Hematopoietic multipotent progenitor cell treated with erythropoietin and hydrocortisone succinate and interleukin-3 and kit ligand, for 15 days (in vitro differentiated cells): ENCODE measurements around the gene MBIP.
"Not testable (repeated sequence)": the region's sequence is repeated elsewhere in the genome, so short reads cannot be mapped to it uniquely, and the experiment has no call there.

Source experiments
- DNase-seq: peaks from one replicate; pipeline ENCODE4 v3.0.0-alpha.2; 2015; ENCODE audit warnings: low spot score

The MBIP gene, protein sequence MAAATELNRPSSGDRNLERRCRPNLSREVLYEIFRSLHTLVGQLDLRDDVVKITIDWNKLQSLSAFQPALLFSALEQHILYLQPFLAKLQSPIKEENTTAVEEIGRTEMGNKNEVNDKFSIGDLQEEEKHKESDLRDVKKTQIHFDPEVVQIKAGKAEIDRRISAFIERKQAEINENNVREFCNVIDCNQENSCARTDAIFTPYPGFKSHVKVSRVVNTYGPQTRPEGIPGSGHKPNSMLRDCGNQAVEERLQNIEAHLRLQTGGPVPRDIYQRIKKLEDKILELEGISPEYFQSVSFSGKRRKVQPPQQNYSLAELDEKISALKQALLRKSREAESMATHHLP

DNA sequence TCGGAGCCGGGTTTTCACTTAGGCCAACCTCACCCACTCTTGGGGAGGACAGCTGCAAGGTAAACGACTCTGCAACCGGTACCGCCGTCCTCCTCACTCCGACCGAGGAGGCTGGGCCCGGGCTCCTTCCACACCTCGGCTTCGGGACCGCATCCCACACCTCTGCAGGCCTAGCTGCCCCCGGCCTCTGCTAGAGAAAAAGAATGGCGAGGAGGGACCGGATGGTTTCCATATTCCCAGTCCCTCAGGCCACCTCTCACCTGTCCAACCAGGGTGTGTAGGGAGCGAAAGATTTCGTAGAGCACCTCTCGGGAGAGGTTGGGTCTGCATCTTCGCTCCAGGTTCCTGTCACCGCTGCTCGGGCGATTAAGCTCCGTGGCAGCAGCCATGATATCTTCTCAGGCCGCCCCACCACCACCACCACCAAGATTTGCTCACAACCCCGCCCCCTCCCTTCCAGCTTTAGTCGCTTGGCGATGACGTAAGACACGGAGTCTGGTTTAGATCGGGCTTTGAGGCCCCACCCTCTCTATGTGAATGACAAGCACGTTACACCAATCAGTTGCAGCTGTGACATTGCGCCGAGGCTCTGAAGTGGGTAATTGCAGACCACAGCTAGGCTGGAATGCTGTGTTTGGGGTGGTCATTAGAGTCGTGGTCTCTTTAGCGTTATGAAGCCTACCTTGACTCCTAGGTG, at the start of gene MBIP:
TSS of gene MBIP (minus strand) at position 438 of the 697 bp plus-strand sequence. CDS start at position 389, 49 bp downstream.
- DNase-seq: peak; percentile 96

DNA sequence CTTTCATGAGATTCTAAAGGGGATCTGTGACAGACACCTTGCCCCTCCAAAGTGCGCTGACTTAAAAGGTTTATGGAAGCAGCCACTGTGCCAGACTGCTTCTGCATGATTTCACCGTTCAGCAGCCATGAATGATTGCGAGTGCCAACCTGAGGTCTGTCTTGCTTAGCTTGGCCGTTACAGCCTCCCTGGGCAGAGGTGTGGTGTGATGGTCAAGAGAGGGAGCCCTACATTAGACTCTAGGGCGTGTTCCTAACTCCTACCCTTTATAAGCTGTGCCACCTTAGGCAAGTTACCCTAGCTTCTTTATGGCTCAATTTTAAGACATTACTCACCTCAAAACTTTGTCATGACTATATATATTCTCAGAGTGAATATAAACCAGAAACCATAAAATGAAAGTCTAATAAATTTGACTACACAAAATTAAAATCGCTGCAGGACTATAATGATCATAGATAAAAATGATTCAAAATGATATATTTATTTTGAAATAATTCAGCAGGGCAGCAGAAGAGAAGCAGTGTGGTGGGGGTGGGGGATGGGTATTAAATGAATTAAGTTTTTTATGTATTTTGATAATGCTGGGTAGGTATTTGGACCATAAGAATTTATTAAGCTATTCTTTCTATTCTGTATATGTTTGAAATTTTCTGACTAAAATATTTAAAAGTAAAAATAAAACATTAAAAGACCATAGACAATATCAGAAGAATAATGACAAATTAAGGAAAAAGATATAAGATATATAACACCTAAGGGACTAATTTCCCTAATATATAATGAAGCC, 47.7 kb upstream of the MBIP start:
- no peak for DNase-seq

DNA sequence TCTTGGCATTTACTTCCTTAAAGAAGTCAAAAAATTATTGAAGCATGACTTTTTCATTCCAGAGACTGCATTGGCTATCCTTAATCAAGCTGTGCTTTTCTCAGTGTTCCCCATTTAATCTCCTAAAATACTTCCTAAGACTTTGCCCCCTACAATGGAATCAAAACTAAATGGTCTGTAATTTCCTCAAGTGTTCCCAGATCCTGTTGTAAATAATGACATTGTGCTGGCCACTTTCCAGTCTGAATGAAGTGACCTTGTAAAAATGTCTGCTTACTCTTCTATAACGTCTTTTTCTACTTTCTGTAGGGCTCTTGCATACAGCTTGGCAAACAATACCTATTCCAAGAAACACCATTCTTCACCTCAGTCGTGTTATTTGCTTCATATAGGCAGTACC, 45.3 kb upstream of the MBIP start:
- DNase-seq: no peak

DNA sequence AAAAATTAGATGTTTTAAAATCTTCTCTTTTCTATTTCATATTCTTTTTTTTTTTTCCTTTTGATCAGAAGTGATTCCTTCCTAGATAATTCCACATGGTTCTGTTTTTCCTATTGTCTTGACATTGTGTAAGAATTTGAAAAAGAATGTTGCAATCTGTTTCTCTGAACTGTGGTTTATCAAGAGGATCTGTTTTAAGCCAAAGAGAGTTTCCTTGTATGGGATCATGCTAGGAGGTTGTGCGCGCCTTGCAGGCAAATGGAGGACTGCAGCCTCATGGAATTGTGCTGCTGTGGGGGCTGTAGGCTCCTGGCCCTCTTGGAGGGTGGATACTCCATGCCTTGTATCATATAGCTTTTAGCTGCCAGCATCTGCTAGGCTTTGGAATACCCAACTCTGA, 43.3 kb upstream of the MBIP start:
- no peak for DNase-seq

DNA sequence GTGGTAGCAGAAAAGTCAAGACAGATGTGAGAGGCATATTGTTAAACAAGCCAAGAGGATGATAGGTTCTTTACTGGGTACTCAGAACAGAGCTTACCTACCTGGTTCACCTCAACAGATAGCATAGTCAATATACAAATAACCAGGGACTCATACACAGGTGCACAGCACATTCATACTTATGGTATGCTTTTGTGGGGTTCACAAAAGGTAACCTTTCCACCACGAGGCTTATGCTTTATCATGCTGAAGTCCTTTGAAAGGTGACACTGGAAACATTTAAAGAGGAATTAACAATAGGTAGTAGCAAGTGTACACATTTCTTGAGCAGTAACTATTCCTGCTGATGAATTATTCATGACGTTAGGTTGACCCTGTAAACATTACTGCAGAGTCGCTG, 42.2 kb upstream of the MBIP start:
- no peak for DNase-seq

DNA sequence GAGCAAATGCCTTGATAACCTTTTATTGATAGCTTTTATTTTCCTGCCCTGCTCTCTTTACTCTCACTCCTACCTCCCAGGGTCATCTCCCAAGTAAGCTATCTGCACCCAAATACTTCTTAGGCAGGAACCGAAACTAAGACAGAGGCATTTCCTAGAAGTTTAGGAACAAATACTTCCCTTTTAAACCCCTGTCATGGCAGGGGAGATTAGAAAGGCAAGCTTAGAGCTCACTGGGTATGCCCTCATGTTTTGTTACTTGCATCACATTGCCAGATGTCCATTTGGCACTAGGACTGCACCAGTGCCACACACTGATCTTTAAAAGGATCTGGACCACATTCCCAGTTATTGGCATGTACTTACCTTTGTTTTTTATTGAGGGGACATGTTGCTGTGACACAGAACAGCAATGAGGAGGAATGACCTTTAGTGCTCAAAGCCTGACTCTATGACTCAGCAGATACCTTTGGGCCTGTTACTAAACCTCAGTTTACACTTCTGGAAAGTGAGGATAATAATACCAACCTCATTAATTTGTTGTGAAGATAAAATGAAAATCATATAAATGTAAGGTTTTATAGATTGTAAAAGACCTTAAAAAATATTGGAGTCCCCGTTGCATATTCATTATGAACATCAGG, 40.9 kb upstream of the MBIP start:
- no peak for DNase-seq

DNA sequence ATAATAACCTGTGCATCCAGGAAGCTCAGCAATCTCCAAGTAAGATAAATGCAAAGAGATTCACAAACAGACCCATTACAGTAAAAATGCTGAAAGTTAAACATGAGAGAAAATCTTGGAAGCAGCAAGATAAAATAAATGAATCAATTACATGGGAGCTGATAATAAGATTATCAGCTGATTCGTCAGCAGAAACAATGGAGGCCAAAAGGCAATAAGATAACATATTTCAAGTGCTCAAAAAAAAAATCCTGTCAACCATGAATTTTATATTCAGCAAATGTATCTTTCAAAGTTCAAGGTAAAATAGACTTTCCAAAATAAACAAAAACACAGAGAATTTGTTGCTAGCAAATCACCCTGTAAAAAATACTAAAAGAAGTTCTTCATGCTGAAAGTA, 36.4 kb upstream of the MBIP start:
- no peak for DNase-seq

DNA sequence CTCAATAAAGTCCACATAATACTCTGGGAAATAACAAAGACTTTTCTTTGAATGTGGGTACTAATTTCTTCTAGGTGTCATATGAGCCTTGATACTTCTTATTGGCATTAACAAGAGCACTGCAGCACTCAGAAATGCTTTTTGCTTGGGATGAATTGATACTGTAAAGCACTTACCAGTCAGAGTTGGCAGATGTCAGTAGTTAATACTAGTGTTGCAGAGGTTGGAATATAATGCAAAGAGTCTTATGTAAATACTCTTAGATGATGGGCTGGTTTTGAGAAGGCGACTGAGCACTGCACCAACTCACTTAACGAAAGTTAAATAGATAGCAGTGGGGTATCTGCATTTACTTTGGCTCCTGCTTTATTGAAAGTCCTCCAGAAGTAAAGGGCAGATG, 25.6 kb upstream of the MBIP start:
- no peak for DNase-seq

DNA sequence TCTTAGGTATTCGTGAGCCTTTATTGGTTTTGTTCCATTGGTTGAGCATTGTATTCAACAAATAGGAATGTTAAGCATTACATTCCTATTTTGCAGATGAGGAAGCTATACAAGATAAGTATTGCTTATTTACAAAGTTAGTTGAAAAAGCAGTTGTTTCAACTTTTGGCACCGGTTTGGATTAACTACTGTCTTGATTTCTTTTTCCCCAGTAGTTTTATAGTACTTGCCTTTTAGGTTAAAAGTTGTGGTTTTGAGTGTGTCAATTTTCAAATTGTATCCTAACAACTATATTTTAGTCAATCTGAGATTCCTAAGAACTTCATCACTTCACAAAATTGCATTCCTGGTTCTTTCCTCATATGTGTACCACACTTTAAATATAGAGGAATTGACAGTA, 23.8 kb upstream of the MBIP start:
- DNase-seq: no peak

DNA sequence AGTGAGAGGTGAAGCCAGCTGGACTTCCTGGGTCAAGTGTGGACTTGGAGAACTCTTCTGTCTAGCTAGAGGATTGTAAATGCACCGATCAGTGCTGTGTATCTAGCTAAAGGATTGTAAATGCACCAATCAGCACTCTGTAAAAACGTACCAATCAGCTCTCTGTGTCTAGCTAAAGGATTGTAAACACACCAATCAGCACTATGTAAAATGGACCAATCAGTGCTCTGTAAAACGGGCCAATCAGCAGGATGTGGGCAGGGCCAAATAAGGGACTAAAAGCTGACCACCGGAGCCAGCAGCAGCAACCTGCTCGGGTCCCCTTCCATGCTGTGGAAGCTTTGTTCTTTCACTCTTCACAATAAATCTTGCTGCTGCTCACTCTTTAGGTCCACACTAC, 21.4 kb upstream of the MBIP start:
- DNase-seq: not testable (repeated sequence)

DNA sequence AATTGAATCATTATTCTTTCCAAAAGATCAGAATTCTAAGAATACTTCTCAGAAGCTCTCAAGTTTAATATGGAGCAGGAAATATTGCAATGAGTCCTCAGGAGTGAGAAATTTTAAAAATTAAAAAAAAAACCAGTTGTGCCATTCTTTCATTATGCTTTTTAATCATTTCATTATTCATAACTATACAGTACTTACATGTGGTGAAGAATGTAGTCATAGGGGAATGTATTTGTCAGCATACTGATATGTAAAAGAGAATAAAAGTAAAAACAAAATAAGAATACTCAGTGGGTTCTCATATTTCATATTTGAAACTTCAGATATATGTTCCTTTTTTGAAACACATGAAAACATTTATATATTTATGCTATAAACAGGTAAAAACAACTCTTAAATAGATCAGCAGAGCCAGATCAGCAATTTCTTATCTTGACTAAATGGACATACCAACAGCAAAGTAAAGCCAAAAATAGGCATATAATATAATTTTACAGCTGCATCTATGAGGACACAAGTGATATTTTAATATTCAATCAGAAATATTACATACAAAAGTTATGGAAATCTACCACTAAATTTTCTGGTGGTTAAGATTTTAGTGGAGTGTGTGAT, 19.9 kb upstream of the MBIP start:
- no peak for DNase-seq

DNA sequence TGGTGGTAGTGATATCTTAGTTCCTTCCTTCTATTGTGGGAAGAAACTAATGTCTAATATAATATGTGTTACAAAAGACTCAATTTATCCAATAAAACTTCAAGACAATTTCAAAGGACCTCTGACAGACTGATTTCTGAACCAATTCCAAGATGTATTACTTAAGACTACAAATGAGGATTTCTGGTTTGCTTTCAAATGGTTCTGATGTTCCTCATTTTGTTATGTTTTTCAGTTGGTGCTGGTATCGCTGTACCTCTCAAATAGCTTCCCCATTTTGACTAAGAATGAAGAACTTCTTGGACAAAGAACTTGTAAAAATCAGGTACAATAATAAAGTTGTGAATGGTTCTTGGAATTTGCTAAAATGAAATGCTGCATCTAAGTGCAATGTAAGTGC, 19.4 kb upstream of the MBIP start:
- no peak for DNase-seq

DNA sequence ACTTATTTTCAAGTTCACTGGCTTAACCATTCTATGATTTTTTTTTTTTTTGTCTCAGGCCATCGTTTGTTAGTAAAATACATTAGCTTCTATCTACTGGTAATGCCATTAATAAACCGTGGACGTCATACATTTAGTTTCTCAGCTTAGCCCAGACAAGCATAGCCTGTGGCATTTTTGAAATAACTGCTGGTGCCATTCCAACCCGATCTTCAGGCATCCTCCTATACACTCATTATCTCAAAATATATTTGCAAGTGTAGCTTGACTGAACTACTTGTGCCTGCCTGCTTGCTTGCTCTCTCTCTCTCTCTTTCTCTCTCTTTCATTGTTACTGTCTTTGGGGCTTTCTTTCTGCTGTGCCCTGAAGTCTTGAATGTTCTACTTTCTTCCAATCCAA, 12.7 kb upstream of the MBIP start:
- no peak for DNase-seq

DNA sequence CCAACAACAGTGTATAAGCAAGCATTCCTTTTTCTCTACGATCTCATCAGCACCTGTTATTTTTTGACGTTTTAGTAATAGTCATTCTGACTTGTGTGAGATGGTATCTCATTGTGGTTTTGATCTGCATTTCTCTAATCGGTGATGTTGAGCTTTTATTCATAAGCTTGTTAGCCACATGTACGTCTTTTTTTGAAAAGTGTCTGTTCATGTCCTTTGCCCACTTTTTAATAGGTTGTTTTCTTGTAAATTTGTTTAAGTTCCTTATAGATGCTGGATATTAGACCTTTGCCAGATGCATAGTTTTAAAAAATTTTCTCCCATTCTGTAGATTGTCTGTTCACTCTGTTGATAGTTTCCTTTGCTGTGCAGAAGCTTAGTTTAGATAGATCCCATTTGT, 7.1 kb upstream of the MBIP start:
- DNase-seq: not testable (repeated sequence)

DNA sequence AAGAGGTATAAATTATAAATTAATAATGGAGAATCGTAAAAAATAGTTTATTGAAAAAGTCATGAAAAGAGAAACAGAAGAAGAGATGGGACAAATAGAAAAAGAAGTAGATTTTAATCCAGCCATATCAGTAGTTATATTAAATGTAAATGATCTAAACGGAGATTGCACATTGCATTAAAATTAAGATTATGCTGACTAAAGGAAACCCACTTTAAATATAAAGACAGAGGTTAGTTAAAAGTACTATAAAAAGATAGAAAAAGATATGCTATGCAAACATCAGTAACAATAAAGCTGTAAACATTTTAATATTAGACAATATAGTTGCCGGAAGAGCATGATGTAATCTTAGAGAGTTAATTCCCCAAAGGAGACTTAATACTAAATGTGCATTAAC, 5.4 kb upstream of the MBIP start:
- no peak for DNase-seq

DNA sequence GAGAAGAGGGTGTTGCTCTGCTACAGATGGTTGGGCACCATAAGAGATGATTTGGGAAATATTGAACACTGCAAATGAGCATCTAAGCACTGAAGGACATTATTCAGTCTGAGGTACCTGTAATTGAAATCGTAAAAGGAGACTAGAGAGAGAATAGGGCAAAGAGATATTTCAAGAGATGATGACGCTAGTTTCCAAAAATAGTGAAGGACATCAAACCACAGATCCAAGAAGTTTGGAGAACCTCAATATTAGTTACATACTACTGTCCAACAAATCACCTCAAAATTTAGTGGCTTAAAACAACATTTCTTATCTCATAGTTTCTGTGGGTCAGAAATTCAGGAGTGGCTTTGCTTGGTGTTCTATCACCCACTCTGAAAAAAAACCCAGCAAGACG, 4.5 kb upstream of the MBIP start:
- DNase-seq: no peak

DNA sequence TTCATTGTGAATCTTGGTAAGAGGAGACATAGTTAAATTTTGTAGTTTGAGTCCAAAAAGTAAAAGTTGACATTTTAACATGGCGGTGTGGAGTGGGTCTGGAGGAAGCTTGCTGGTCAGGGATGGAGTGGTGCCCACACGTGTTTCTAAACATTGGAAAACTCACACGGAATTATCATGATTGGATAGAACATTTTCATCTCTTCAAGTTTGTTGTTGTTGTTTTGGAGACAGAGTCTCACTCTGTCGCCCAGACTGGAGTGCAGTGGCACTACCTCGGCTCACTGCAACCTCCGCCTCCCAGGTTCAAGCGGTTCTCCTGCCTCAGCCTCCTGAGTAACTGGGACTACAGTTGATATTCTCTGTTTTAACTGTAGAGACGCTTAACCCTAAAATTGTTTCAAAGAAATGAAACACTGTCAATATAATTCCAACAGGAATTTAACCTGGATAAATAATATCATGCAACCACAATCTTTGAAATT, 502 bp upstream of the MBIP start:
- no peak for DNase-seq

DNA sequence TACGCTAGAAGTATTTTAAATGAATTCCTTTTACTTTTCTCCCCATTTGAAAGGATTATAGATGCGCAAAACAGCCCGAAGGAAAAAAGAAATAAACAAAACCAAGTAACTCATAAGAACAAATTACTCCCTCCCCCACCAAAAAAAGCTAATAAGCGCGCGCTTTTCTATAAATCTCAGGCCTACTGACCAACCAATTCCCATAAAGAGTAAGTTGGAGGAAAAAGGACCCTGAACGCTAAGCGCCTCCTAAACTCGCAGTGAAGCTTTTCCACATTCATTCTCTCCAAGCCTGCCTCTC, 588 bp downstream of the MBIP start:
- DNase-seq: no peak

DNA sequence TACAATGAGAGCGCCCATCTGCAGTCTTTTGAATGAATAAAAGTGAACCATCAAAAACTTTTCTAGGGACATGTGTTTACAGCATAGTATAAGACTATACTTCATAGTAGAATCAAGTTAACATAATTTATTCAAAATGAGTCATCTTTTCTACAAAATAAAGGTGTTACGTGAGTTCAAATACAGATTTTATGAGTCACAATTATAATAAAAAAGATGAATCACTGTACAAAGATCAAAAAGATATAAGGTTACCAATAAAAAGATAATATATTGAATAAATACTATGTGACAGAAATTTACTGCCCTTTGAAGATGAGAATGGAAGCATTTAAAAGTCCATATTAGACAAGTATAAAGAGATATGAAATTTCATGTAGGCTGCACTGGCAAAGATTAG, 2.8 kb downstream of the MBIP start:
- DNase-seq: no peak

DNA sequence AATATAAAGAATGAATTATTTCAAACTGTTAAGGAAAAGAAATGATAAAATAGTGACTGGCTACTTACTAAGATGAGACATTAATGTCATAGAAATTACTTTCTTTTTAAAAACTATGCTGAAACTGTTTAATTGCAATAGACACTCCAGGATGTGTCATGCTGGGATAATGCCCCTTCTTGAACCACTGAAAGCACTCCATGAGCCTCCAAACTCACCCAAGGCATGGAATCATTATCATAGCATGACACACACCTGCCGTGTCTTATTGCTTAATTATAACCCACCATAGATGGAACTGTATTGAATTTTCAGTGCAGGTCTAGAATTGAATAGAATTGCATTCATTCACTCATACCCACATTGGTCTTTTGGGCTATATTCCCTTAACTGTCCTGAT, 4.3 kb downstream of the MBIP start:
- no peak for DNase-seq

DNA sequence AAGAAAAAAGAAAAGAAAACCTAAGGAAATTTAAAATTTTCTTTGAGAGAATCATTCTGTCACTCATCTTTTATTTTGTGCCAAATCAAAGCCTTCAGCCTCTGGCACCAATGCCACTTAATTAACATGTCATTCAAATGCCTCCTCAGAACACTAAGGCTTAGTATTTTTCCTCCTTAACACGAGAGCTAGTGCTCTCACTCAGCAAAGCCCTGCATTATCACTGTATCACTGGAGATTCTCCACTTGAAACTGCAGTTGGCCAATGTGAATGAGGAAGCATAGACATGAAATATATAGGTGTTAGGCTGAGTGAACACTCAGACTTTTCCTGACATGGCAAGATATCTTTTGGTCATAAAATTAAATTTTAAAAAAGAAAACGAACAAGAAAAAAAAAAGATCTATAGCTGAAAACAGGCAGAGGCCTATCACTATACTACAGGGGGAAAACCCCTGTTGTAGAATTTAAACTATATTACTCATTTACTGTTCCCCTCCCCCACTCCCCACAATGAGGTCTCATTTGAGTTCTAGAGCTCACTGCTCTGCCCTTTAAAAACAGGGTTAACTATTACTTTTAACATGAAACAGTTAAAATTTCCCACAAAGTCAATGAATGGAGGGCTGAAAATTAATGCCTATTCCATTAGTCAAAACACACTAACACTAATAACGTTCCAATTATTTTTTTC, 5.1 kb downstream of the MBIP start:
- no peak for DNase-seq

DNA sequence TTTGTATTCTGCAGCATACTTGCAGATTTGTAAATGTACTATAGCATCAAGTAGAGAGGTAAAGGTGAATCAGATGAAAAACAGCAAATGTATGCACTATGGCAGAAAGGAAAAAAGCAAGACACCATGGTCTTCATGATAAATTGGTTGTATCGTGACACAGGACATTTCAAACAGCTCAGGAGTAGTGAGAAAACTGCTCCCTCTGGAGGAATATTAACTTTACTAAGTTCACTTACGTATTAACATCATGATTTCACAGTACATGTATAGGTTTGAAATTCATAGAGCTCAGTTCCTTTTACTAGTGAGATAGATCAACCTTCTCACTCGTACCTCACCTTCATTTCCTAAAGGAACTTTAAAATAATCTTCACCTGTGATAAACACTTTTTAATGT, 6.5 kb downstream of the MBIP start:
- no peak for DNase-seq
